ENCODE results near the gene GPBAR1. TPM values are rescaled to one million over a fixed set of nuclear protein-coding genes. Genes with fewer than 3 reads are reported as not detected.

GPBAR1 gene, protein sequence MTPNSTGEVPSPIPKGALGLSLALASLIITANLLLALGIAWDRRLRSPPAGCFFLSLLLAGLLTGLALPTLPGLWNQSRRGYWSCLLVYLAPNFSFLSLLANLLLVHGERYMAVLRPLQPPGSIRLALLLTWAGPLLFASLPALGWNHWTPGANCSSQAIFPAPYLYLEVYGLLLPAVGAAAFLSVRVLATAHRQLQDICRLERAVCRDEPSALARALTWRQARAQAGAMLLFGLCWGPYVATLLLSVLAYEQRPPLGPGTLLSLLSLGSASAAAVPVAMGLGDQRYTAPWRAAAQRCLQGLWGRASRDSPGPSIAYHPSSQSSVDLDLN
- total RNA-seq (under 1 TPM; 0.51 to 0.72 TPM), polyA plus RNA-seq (not detected)

DNA sequence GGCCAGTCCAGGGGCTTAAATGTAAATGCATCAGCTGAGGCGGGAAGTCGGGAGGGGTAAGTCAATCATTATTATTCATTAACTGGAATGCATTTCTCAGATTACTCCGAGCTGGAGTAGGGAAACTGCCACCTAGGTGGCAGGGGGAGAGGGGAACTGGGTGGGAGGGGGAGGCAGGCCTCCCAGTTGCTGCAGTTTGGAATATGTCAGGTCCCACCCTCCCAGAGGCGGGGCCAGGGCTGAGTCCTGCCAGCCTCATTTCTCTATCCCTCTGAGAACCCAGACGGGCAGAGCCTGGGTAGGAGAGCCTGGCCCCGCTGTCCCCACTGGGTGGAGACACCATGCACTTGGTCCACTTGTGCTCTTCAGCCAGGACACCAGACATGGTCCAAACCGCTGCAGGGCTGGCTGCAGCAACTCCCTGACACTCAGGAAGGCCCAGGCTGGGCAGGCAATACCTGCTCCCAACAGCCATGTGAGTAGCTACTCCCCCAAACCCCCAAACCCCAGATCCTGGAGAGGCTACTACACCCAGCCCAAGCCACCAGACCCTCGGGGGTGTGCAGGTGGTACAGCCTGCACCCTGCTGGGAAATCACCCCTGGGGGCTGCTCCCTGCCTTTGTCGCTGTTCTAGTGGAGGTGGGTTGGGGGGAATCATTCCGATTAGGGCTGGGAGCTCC, at the start of gene GPBAR1:
Gene GPBAR1 (plus strand): TSS at position 274 of the 681 bp plus-strand sequence. CDS start 1,710 bp downstream, outside the sequence.
- no peaks in the 10 kb centered on the region for H3K27me3 ChIP-seq (ENCODE audit: insufficient read depth, low read length, poor library complexity, severe bottlenecking)
- H3K27ac ChIP-seq (ENCODE audit: low read depth, low read length): no peak within 1 kb of the TSS
- POLR2A ChIA-PET: interaction anchor here (0.7 kb wide), 1 partner anchor 9 kb away, joined by 3 read pairs; the partner anchor contains the start of genes AAMP and PNKD
- H3K4me3 ChIP-seq (ENCODE audit: low read length): no peak within 1 kb of the TSS
- peaks cover 14% of the 10 kb centered on the region for H3K36me3 ChIP-seq (ENCODE audit: insufficient read depth, low read length)
- Mint-ChIP-seq H3K27me3 (no peaks in the 10 kb centered on the region), H3K4me1 (peaks cover 15 to 39% (median 16%) of the 10 kb centered on the region in 3 donors), H3K4me3 (no peak within 1 kb of the TSS), H3K36me3 (peaks cover 0 to 40% (median under 1%) of the 10 kb centered on the region in 3 donors), H3K9me3 (no peaks in the 10 kb centered on the region), H3K27ac (peak within 1 kb of the TSS; percentile 2 to 84 (median 54))
- no peak for DNase-seq
- CTCF ChIA-PET: interaction anchor here (0.6 to 1.3 kb wide), 2 partner anchors 10 to 14 kb away, joined by 3 to 4 read pairs; partner anchors contain the start of genes AAMP and PNKD
- H3K4me1 ChIP-seq (ENCODE audit: insufficient read depth, low read length): peaks cover 10% of the 10 kb centered on the region
- H3K9me3 ChIP-seq (ENCODE audit: low read length): no peaks in the 10 kb centered on the region

- H3K27ac Mint-ChIP-seq: peak overlapping the region in 6 of 8 donors; percentile 27 to 91 (median 82)
- ChIA-PET POLR2A (interaction anchor here (1.2 kb wide), 1 partner anchor 16 kb away, joined by 3 read pairs; no protein-coding TSS in a partner anchor), CTCF (no interaction called here)
- H3K4me1 ChIP-seq (ENCODE audit: insufficient read depth, low read length): peaks cover 8% of the 10 kb centered on the region
- peaks cover 0 to 7% (median 5%) of the 10 kb centered on the region in 5 donors for H3K9me3 Mint-ChIP-seq
- DNase-seq: no peak
- peaks cover 12 to 17% (median 14%) of the 10 kb centered on the region in 3 donors for H3K4me1 Mint-ChIP-seq
- peak overlapping the region in 1 of 7 donors; percentile 64 for H3K4me3 Mint-ChIP-seq
- H3K4me3 ChIP-seq (ENCODE audit: low read length): no peak overlapping the region
- no peaks in the 10 kb centered on the region for H3K36me3 ChIP-seq (ENCODE audit: insufficient read depth, low read length)
- peaks cover 2 to 21% (median 11%) of the 10 kb centered on the region in 3 donors for H3K36me3 Mint-ChIP-seq
- no peaks in the 10 kb centered on the region for H3K9me3 ChIP-seq (ENCODE audit: low read length)
- H3K27ac ChIP-seq (ENCODE audit: low read depth, low read length): no peak overlapping the region
- peaks cover 5 to 14% of the 10 kb centered on the region in 2 donors for H3K27me3 Mint-ChIP-seq
- H3K27me3 ChIP-seq (ENCODE audit: insufficient read depth, low read length, poor library complexity, severe bottlenecking): no peaks in the 10 kb centered on the region
Measured at GRCh38 chr2:218214116-218214515, 46.7 kb upstream of the GPBAR1 start.

DNA sequence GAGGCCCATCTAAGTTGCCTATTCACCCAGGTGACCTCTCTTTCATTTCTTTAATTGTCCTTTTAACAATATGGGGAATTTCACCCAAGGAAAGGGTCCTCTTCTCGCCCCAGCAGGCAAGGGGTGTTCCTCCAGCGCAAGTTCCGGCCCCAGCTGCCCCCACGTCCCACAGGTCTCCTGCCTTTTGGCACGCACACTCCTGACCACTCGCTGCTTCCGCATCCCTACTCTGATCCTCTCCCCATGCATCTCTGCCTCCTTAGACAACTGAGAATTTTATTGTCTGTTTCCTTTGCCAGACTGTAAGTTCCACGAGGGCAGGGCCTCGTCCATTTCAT, 44.5 kb upstream of the GPBAR1 start:
- Histone ChIP-seq H3K4me3 (ENCODE audit: low read length) (peak overlapping the region; percentile 77), H3K27ac (ENCODE audit: low read depth, low read length) (peak overlapping the region; percentile 87), H3K9me3 (ENCODE audit: low read length) (no peaks in the 10 kb centered on the region), H3K27me3 (ENCODE audit: insufficient read depth, low read length, poor library complexity, severe bottlenecking) (no peaks in the 10 kb centered on the region), H3K4me1 (ENCODE audit: insufficient read depth, low read length) (peaks cover 29% of the 10 kb centered on the region), H3K36me3 (ENCODE audit: insufficient read depth, low read length) (peaks cover 7% of the 10 kb centered on the region)
- Mint-ChIP-seq H3K4me3 (peak overlapping the region; percentile 85 to 97 (median 93)), H3K27ac (peak overlapping the region; percentile 91 to 100 (median 98)), H3K4me1 (peaks cover 31 to 38% (median 34%) of the 10 kb centered on the region in 3 donors), H3K36me3 (peaks cover 0 to 40% (median 10%) of the 10 kb centered on the region in 3 donors), H3K9me3 (peaks cover 0 to 3% (median 0%) of the 10 kb centered on the region in 5 donors), H3K27me3 (peaks cover 0 to 4% of the 10 kb centered on the region in 2 donors)
- POLR2A ChIA-PET: interaction anchor here (0.8 to 1.3 kb wide), 8 partner anchors 9 to 1038 kb away, joined by 3 to 8 read pairs (median 4); partner anchors contain the start of genes AAMP, CATIP, PNKD and TUBA4A
- CTCF ChIA-PET: interaction anchor here (1.0 to 2.2 kb wide), 11 partner anchors 8 to 180 kb away, joined by 3 to 13 read pairs (median 5); partner anchors contain the start of genes AAMP, CATIP and PNKD
- DNase-seq: no peak

GRCh38 chr2:218216674-218217359, 44.0 kb upstream of the GPBAR1 start, which contains the start of gene ARPC2:
Gene ARPC2 (plus strand): TSS chr2:218217189. CDS start chr2:218217471, 282 bp downstream.
- Mint-ChIP-seq H3K36me3 (peaks cover 0 to 45% (median 16%) of the 10 kb centered on the region in 3 donors), H3K4me3 (peak within 1 kb of the TSS; percentile 85 to 97 (median 93)), H3K27ac (peak within 1 kb of the TSS; percentile 91 to 100 (median 98)), H3K9me3 (peaks cover 0 to 3% (median 0%) of the 10 kb centered on the region in 5 donors), H3K4me1 (peaks cover 36 to 43% (median 39%) of the 10 kb centered on the region in 3 donors), H3K27me3 (peaks cover 0 to 1% of the 10 kb centered on the region in 2 donors)
- Histone ChIP-seq H3K36me3 (ENCODE audit: insufficient read depth, low read length) (peaks cover 12% of the 10 kb centered on the region), H3K4me1 (ENCODE audit: insufficient read depth, low read length) (peaks cover 34% of the 10 kb centered on the region), H3K4me3 (ENCODE audit: low read length) (peak within 1 kb of the TSS; percentile 87), H3K9me3 (ENCODE audit: low read length) (no peaks in the 10 kb centered on the region), H3K27ac (ENCODE audit: low read depth, low read length) (peak within 1 kb of the TSS; percentile 92), H3K27me3 (ENCODE audit: insufficient read depth, low read length, poor library complexity, severe bottlenecking) (no peaks in the 10 kb centered on the region)
- ChIA-PET POLR2A (interaction anchor here (0.8 to 1.9 kb wide), 9 partner anchors 9 to 1037 kb away, joined by 3 to 8 read pairs (median 4); partner anchors contain the start of genes AAMP, CATIP, PNKD and TUBA4A), CTCF (interaction anchor here (1.0 to 2.2 kb wide), 10 partner anchors 10 to 179 kb away, joined by 3 to 13 read pairs (median 5); partner anchors contain the start of genes AAMP, CATIP and PNKD)
- peak; percentile 93 to 97 (median 96) for DNase-seq

DNA sequence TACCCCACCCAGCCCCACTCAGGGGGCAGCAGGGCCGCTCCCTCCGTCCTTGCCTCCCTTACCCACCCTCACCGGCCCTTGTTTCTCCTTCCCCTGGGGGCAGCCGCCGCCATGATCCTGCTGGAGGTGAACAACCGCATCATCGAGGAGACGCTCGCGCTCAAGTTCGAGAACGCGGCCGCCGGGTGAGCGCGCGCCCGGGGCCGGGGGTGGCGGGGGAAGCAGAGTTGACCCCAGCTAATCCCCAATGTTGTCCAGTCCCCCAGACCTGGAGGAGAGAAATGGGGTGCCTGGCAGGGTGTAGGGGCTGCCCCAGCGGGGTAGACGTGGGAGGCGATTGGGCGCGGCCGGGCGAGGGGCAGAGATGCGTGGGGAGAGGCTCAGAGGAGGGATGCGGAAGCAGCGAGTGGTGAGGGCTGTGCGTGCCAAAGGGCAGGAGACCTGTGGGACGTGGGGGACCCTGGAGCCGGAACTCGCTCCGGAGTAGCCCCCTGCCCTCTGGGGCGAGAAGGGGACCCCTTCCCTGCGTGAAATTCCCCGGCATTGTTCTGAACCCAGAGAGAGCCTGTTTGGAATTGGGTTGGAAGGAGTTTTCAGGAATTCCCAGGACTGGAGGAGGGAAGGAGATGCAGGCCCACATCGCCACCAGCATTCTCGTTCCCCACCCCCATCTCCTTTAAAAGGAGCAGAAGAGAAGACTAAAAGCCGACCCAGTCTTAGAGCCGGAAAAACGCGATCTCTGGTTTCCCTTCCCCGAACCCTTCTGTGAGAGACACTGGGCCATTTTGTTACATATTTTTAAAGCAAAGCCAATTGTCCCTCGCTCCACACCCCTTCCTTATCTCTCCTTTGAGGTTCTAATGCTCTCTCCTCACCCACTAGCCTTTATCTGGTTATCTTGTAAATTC, 43.2 kb upstream of the GPBAR1 start:
- H3K4me1 ChIP-seq (ENCODE audit: insufficient read depth, low read length): peaks cover 42% of the 10 kb centered on the region
- H3K36me3 Mint-ChIP-seq: peaks cover 0 to 51% (median 17%) of the 10 kb centered on the region in 3 donors
- CTCF ChIA-PET: interaction anchor here (1.0 to 2.2 kb wide), 8 partner anchors 9 to 55 kb away, joined by 3 to 13 read pairs (median 4); partner anchors contain the start of genes AAMP and PNKD
- peak overlapping the region; percentile 85 to 97 (median 93) for H3K4me3 Mint-ChIP-seq
- peak overlapping the region; percentile 87 for H3K4me3 ChIP-seq (ENCODE audit: low read length)
- POLR2A ChIA-PET: interaction anchor here (0.6 to 1.9 kb wide), 7 partner anchors 9 to 332 kb away, joined by 3 to 7 read pairs (median 3); partner anchors contain the start of genes AAMP, CATIP and PNKD
- peak overlapping the region; percentile 92 for H3K27ac ChIP-seq (ENCODE audit: low read depth, low read length)
- no peaks in the 10 kb centered on the region for H3K27me3 Mint-ChIP-seq
- peak; percentile 55 to 77 (median 67) for DNase-seq
- peaks cover 12% of the 10 kb centered on the region for H3K36me3 ChIP-seq (ENCODE audit: insufficient read depth, low read length)
- peaks cover 43 to 51% (median 47%) of the 10 kb centered on the region in 3 donors for H3K4me1 Mint-ChIP-seq
- H3K27ac Mint-ChIP-seq: peak overlapping the region; percentile 91 to 100 (median 98)
- no peaks in the 10 kb centered on the region for H3K27me3 ChIP-seq (ENCODE audit: insufficient read depth, low read length, poor library complexity, severe bottlenecking)
- H3K9me3 Mint-ChIP-seq: peaks cover 0 to 3% (median 0%) of the 10 kb centered on the region in 5 donors
- H3K9me3 ChIP-seq (ENCODE audit: low read length): no peaks in the 10 kb centered on the region

DNA sequence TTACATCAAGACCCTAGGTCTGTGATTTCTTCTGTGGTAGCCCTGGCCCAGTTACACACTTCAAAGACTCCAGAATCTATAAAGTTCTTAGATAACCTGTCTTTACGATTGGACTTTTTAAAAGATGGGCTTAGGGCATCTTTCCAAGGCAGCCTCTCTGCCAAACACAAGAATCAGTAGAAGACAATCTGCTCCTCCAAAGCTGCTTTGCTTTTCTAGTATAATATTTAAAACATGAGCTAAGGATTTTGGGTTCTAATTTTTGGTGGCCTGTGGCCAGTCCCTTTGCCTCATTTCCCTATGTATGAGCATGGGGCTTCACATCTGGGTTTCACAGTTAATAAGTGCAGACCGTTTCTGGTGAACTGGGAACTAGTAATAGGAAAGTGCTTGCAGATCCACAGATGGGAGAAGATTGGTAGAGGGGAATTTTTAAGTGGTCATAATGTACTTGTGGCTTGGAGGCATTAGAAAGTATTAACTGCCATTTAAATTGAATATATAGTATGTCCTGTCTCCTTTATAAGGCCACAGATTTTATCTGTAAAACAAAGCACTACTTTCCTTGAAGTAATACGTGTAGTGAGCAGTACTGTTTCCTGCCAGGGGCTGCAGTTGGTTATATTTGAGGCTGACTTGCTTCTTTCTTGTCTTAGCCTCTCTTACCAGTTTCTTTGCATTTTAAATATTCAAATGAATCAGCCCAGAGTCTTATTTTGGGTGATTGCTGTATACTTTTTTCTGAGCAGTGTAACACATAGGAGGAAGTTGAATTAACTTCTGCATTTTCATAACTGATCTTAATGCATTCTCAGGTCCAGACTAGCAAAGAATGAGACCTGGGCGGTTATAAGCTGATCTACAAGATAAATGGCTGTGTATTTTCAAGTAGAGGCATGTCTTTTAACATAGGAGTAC, 42.3 kb upstream of the GPBAR1 start:
- peak overlapping the region; percentile 91 to 100 (median 98) for H3K27ac Mint-ChIP-seq
- H3K4me3 Mint-ChIP-seq: peak overlapping the region; percentile 85 to 97 (median 93)
- H3K27me3 ChIP-seq (ENCODE audit: insufficient read depth, low read length, poor library complexity, severe bottlenecking): no peaks in the 10 kb centered on the region
- H3K36me3 ChIP-seq (ENCODE audit: insufficient read depth, low read length): peaks cover 12% of the 10 kb centered on the region
- H3K4me1 Mint-ChIP-seq: peaks cover 53 to 60% (median 56%) of the 10 kb centered on the region in 3 donors
- no peaks in the 10 kb centered on the region for H3K9me3 ChIP-seq (ENCODE audit: low read length)
- H3K27me3 Mint-ChIP-seq: no peaks in the 10 kb centered on the region
- ChIA-PET CTCF (interaction anchor here (1.0 to 2.7 kb wide), 4 partner anchors 11 to 55 kb away, joined by 3 to 13 read pairs (median 6); no protein-coding TSS in a partner anchor), POLR2A (interaction anchor here (0.6 to 1.9 kb wide), 5 partner anchors 8 to 52 kb away, joined by 3 to 7 read pairs (median 5); partner anchors contain the start of genes AAMP and PNKD)
- peak overlapping the region; percentile 92 for H3K27ac ChIP-seq (ENCODE audit: low read depth, low read length)
- peak overlapping the region; percentile 87 for H3K4me3 ChIP-seq (ENCODE audit: low read length)
- H3K9me3 Mint-ChIP-seq: peaks cover 0 to 3% (median 0%) of the 10 kb centered on the region in 5 donors
- H3K36me3 Mint-ChIP-seq: peaks cover 0 to 59% (median 18%) of the 10 kb centered on the region in 3 donors
- DNase-seq: peak in 3 of 5 donors; percentile 4 to 39 (median 39)
- H3K4me1 ChIP-seq (ENCODE audit: insufficient read depth, low read length): peaks cover 51% of the 10 kb centered on the region

Data from CD8-positive, alpha-beta memory T cell (primary cell).